A673 (cell line): Measurements from ENCODE around the gene HDAC4. TPM values are rescaled to one million over a fixed set of nuclear protein-coding genes. Genes with fewer than 3 reads are reported as not detected.

Experiments
- BruUV-seq: library from RNA; stranded (reverse); fragments of 400-500 nt; replicated peaks from 2 replicates; lab custom pipeline; 2021; lab: Mats Ljungman, UMichigan
- CTCF ChIA-PET: fragments of 300-600 bp; sonication (Branson Sonifier 250); formaldehyde crosslinking; loops from one replicate; lab custom pipeline; 2022; ENCODE audit warnings: antibody characterized with exemption; lab: Charles Lee
- POLR2A ChIA-PET: fragments of 300-600 bp; sonication (Branson Sonifier 250); formaldehyde crosslinking; loops from one replicate; lab custom pipeline; 2022; ENCODE audit warnings: antibody characterized with exemption; ENCODE audit not compliant: low non-redundant PET; lab: Charles Lee
- DNase-seq: peaks from one replicate; pipeline ENCODE4 v3.0.0-alpha.2; 2015; ENCODE audit warnings: low spot score
- H3K27ac ChIP-seq: fragments of 200-600 bp; sonication (generic); 2 replicates; pipeline ENCODE4 v1.5.1; 2016; ENCODE audit warnings: mixed run types, low read depth, mild to moderate bottlenecking, mixed read lengths, antibody characterized with exemption, low read length; ENCODE audit not compliant: poor library complexity, severe bottlenecking
- H3K27me3 ChIP-seq: fragments of 200-600 bp; sonication (generic); replicated peaks from 2 replicates; pipeline ENCODE4 v1.6.1; 2017; ENCODE audit warnings: mixed run types, low read depth, mild to moderate bottlenecking, mixed read lengths, antibody characterized with exemption, low read length; ENCODE audit not compliant: insufficient read depth, poor library complexity
- H3K36me3 ChIP-seq: fragments of 200-600 bp; sonication (generic); 2 replicates; pipeline ENCODE4 v1.6.1; 2016; ENCODE audit warnings: mixed run types, mild to moderate bottlenecking, mixed read lengths, antibody characterized with exemption, low read length; ENCODE audit not compliant: insufficient read depth, poor library complexity, severe bottlenecking
- H3K4me1 ChIP-seq: fragments of 200-600 bp; sonication (generic); 2 replicates; pipeline ENCODE4 v1.6.1; 2017; ENCODE audit warnings: mixed run types, mild to moderate bottlenecking, mixed read lengths, antibody characterized with exemption, low read length; ENCODE audit not compliant: insufficient read depth, poor library complexity, severe bottlenecking
- H3K4me3 ChIP-seq: fragments of 200-600 bp; sonication (generic); 2 replicates; pipeline ENCODE4 v1.5.1; 2016; ENCODE audit warnings: low read depth, mixed run types, mild to moderate bottlenecking, mixed read lengths, low read length; ENCODE audit not compliant: poor library complexity, severe bottlenecking
- H3K9me3 ChIP-seq: fragments of 200-600 bp; sonication (generic); 2 replicates; pipeline ENCODE4 v1.6.1; 2016; ENCODE audit warnings: mixed run types, low read depth, mild to moderate bottlenecking, mixed read lengths, antibody characterized with exemption, low read length; ENCODE audit not compliant: poor library complexity, severe bottlenecking
- EZH2 ChIP-seq: fragments of 200-600 bp; sonication (generic); IDR thresholded peaks from 2 replicates; pipeline ENCODE4 v1.6.1; 2017; ENCODE audit warnings: borderline replicate concordance, low read depth, mild to moderate bottlenecking, mixed read lengths, antibody characterized with exemption, low read length; ENCODE audit not compliant: poor library complexity, severe bottlenecking
- intact Hi-C: fragments of 100-400 bp; cut with micrococcal nuclease; formaldehyde crosslinking; loops from one replicate; pipeline ENCODE4 v1.10.0; 2022; ENCODE audit not compliant: unreplicated experiment
- total RNA-seq: library from RNA; stranded (reverse); gene quantifications from 2 replicates; pipeline ENCODE4 v1.2.3, GENCODE V29; 2021
- TF ChIP-seq, protein P1 (sequence below): fragments of 300-800, 200-600 bp; sonication (generic); conservative IDR thresholded peaks from 2 replicates; pipeline ENCODE4 v1.5.1; 2017; ENCODE audit warnings: low read depth, mild to moderate bottlenecking, antibody characterized with exemption, low read length, moderate library complexity, mixed read lengths

Gene HDAC4
- total RNA-seq, 1 experiment from 2014 or later, result 40.0 TPM

GRCh38 chr2:239382384-239382880 is 18.4 kb downstream of the HDAC4 start:
- peaks cover 10% of the 10 kb centered on the region for H3K4me1 ChIP-seq
- H3K27ac ChIP-seq, result no peak overlapping the region
- no peaks in the 10 kb centered on the region for H3K27me3 ChIP-seq
- intact Hi-C loops, result no loop called here
- no peak overlapping the region for H3K4me3 ChIP-seq
- no TSS peak for BruUV-seq
- no peaks in the 10 kb centered on the region for H3K9me3 ChIP-seq
- no peak for DNase-seq
- no peaks in the 10 kb centered on the region for H3K36me3 ChIP-seq
- CTCF ChIA-PET, result no interaction called here
- TF ChIP-seq EZH2, result no peak
- TF ChIP-seq, protein P1, sequence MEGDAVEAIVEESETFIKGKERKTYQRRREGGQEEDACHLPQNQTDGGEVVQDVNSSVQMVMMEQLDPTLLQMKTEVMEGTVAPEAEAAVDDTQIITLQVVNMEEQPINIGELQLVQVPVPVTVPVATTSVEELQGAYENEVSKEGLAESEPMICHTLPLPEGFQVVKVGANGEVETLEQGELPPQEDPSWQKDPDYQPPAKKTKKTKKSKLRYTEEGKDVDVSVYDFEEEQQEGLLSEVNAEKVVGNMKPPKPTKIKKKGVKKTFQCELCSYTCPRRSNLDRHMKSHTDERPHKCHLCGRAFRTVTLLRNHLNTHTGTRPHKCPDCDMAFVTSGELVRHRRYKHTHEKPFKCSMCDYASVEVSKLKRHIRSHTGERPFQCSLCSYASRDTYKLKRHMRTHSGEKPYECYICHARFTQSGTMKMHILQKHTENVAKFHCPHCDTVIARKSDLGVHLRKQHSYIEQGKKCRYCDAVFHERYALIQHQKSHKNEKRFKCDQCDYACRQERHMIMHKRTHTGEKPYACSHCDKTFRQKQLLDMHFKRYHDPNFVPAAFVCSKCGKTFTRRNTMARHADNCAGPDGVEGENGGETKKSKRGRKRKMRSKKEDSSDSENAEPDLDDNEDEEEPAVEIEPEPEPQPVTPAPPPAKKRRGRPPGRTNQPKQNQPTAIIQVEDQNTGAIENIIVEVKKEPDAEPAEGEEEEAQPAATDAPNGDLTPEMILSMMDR, result no peak
- POLR2A ChIA-PET, result no interaction called here

DNA sequence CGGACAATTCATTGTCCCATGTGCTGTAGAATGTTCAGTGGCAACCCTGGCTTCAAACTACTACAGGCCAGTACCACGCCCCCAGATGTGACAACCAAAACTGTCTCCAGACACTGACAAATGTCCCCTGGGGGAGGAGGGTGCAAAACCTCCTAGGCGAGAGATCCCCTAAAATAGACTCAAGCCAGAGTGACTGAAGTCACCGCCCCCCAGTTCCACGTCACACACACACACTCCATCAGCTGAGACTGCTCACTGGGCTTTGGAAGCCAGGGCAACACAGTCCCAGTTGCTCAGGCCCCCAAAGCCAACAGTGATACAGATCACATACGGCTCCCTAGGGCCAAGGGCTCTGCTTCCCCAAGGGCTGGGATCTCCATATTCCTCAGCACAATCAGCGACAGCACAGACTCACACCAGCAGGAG is 19.1 kb downstream of the HDAC4 start:
- Histone ChIP-seq H3K27me3 (no peaks in the 10 kb centered on the region), H3K9me3 (no peaks in the 10 kb centered on the region), H3K4me1 (peaks cover 10% of the 10 kb centered on the region), H3K4me3 (no peak overlapping the region), H3K27ac (no peak overlapping the region), H3K36me3 (no peaks in the 10 kb centered on the region)
- POLR2A ChIA-PET, result no interaction called here
- DNase-seq, result peak; percentile 19
- intact Hi-C loops, result no loop called here
- CTCF ChIA-PET, result no interaction called here
- TF ChIP-seq, protein P1, result no peak
- no peak for TF ChIP-seq EZH2
- no TSS peak for BruUV-seq

- H3K27ac ChIP-seq, result no peak overlapping the region
- no peaks in the 10 kb centered on the region for H3K36me3 ChIP-seq
- H3K27me3 ChIP-seq, result no peaks in the 10 kb centered on the region
- ChIA-PET CTCF (no interaction called here), POLR2A (no interaction called here)
- no peak overlapping the region for H3K4me3 ChIP-seq
- intact Hi-C loops, result no loop called here
- no peak for TF ChIP-seq EZH2
- TF ChIP-seq, protein P1, result no peak
- DNase-seq, result no peak
- no TSS peak for BruUV-seq
- H3K9me3 ChIP-seq, result no peaks in the 10 kb centered on the region
- peaks cover 10% of the 10 kb centered on the region for H3K4me1 ChIP-seq
These were observed 19.8 kb downstream of the HDAC4 start for GRCh38 chr2:239380831-239381708.
